ENCODE data around the gene BCL2L15. TPM values are rescaled to one million over a fixed set of nuclear protein-coding genes. Genes with fewer than 3 reads are reported as not detected.

Gene BCL2L15
- total and polyA plus RNA-seq, 10 of the 15 experiments (the other 5 are each of a cell fraction or from before 2014, with no cell fraction given), result 0.42 to 1.2 (median 0.59) TPM

DNA sequence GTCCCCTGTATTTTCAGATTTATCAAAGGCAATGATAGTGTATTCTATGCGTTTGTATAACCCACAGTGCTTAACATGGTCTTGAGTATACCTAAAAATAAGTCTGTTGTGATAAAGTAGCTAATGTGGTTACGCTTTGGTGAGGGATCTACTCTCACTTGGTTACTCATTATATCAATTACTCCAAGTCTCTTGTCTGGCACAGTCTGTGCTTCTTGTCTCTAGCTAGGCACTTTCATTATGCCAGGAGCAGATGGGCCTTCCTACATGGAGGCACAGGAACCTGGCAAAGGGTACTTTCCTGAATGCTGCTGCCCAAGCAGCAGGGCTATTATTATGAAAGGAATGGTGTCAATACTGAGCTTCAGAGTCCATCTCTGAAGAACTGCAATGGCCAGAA, 11.7 kb downstream of the BCL2L15 start (continued):
- TF ChIP-seq IKZF2 (IDR thresholded peaks at IDR 0.05) (peak; percentile 50 to 69; a peak in 2 of 4 replicates), DPF2 (IDR thresholded peaks at IDR 0.05) (no peak), NFIC (IDR thresholded peaks at IDR 0.05; ENCODE audit: low read depth, low read length) (no peak), ELK1 (IDR thresholded peaks at IDR 0.05; ENCODE audit: low read depth, low read length) (no peak), BRCA1 (IDR thresholded peaks at IDR 0.05; ENCODE audit: low read depth, low read length) (no peak), MLLT1 (IDR thresholded peaks at IDR 0.05) (peak; percentile 45; the same call in 1 of the 2 replicates), SPI1 (IDR thresholded peaks at IDR 0.05; ENCODE audit: borderline replicate concordance, insufficient read depth, low read depth, low read length) (no peak), SMARCA5 (IDR thresholded peaks at IDR 0.05) (no peak), CREB1 (IDR thresholded peaks at IDR 0.05; ENCODE audit: low read depth) (no peak), POU2F2 (IDR thresholded peaks at IDR 0.05; ENCODE audit: borderline replicate concordance, low read depth, low read length) (no peak), SIN3A (IDR thresholded peaks at IDR 0.05; ENCODE audit: low read depth, low read length) (no peak), MTA2 (IDR thresholded peaks at IDR 0.05; ENCODE audit: low read depth) (peak; percentile 80)
- TF ChIP-seq, protein P1, sequence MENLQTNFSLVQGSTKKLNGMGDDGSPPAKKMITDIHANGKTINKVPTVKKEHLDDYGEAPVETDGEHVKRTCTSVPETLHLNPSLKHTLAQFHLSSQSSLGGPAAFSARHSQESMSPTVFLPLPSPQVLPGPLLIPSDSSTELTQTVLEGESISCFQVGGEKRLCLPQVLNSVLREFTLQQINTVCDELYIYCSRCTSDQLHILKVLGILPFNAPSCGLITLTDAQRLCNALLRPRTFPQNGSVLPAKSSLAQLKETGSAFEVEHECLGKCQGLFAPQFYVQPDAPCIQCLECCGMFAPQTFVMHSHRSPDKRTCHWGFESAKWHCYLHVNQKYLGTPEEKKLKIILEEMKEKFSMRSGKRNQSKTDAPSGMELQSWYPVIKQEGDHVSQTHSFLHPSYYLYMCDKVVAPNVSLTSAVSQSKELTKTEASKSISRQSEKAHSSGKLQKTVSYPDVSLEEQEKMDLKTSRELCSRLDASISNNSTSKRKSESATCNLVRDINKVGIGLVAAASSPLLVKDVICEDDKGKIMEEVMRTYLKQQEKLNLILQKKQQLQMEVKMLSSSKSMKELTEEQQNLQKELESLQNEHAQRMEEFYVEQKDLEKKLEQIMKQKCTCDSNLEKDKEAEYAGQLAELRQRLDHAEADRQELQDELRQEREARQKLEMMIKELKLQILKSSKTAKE (IDR thresholded peaks at IDR 0.05; ENCODE audit: low read depth, poor library complexity, severe bottlenecking), result peak; percentile 57

Data from GM12878 (cell line).